ENCODE results near the gene DBT.
"Not testable (repeated sequence)": the region's sequence is repeated elsewhere in the genome, so short reads cannot be mapped to it uniquely, and the experiment has no call there.

DBT gene

GRCh38 chr1:100205593-100205992 is 44.0 kb downstream of the DBT start:
- DNase-seq (ENCODE audit: low spot score in 2 of 2); H3K27me3 ChIP-seq (ENCODE audit: low read depth); H3K4me3 ChIP-seq; in situ Hi-C loops (cut with MboI; ENCODE audit: low sequenced_read_pairs); H3K4me1 ChIP-seq; H3K9me3 ChIP-seq: not testable (repeated sequence)
- peaks cover 30% of the 10 kb centered on the region for H3K36me3 ChIP-seq (replicated peaks)

DNA sequence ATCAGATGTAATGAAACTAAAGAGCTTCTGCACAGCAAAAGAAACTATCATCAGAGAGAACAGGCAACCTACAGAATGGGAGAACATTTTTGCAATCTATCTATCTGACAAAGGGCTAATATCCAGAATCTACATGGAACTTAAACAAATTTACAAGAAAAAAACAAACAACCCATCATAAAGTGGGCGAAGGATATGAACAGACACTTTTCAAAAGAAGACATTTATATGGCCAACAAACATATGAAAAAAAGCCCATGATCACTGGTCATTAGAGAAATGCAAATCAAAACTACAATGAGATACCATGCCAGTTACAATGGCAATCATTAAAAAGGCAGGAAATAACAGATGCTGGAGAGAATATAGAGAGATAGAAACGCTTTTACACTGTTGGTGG is 44.5 kb downstream of the DBT start:
- H3K4me3 ChIP-seq; in situ Hi-C loops (cut with MboI; ENCODE audit: low sequenced_read_pairs); H3K4me1 ChIP-seq; H3K27me3 ChIP-seq (ENCODE audit: low read depth); DNase-seq (ENCODE audit: low spot score in 2 of 2); H3K9me3 ChIP-seq: not testable (repeated sequence)
- peaks cover 30% of the 10 kb centered on the region for H3K36me3 ChIP-seq (replicated peaks)

DNA sequence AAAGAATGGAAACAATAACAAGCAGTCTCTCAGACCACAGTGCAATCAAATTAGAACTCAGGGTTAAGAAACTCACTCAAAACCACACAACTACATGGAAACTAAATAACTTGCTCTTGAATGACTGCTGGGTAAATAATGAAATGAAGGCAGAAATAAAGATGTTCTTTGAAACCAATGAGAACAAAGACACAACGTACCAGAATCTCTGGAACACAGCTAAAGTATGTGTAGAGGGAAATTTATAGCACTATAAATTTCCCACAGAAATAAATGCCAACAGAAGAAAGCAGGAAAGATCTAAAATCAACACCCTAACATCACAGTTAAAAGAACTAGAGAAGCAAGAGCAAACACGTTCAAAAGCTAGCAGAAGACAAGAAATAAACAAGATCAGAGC is 46.9 kb downstream of the DBT start:
- DNase-seq (ENCODE audit: low spot score in 2 of 2); H3K27me3 ChIP-seq (ENCODE audit: low read depth); H3K4me1 ChIP-seq; H3K4me3 ChIP-seq; in situ Hi-C loops (cut with MboI; ENCODE audit: low sequenced_read_pairs); H3K9me3 ChIP-seq: not testable (repeated sequence)
- H3K36me3 ChIP-seq (replicated peaks), result peaks cover 31% of the 10 kb centered on the region

DNA sequence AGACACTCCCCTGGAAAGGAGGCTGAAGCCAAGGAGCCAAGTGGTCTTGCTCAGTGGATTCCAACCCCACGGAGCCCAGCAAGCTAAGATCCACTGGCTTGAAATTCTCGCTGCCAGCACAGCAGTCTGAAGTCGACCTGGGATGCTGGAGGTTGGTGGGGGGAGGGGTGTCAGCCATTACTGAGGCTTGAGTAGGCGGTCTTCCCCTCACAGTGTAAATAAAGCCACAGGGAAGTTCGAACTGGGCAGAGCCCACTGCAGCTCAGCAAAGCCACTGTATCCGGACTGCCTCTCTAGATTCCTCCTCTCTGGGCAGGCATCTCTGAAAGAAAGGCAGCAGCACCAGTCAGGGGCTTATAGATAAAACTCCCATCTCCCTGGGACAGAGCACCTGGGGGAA is 49.6 kb downstream of the DBT start:
- H3K27me3 ChIP-seq (ENCODE audit: low read depth); H3K4me1 ChIP-seq; H3K9me3 ChIP-seq; H3K4me3 ChIP-seq; in situ Hi-C loops (cut with MboI; ENCODE audit: low sequenced_read_pairs); DNase-seq (ENCODE audit: low spot score in 2 of 2): not testable (repeated sequence)
- H3K36me3 ChIP-seq (replicated peaks), result peaks cover 14% of the 10 kb centered on the region

- Histone ChIP-seq H3K27me3 (ENCODE audit: low read depth) (no peaks in the 10 kb centered on the region), H3K9me3 (no peaks in the 10 kb centered on the region), H3K4me3 (no peak overlapping the region), H3K36me3 (replicated peaks) (peaks cover 10% of the 10 kb centered on the region), H3K4me1 (no peaks in the 10 kb centered on the region)
- DNase-seq (ENCODE audit: low spot score in 2 of 2), result no peak
- in situ Hi-C loops (cut with MboI; ENCODE audit: low sequenced_read_pairs), result no loop called here
Measured at GRCh38 chr1:100198596-100198995, 51.0 kb downstream of the DBT start.

GRCh38 chr1:100188617-100189016 is 61.0 kb downstream of the DBT start:
- in situ Hi-C loops (cut with MboI; ENCODE audit: low sequenced_read_pairs), result no loop called here
- peak; percentile 19 to 23 for DNase-seq (ENCODE audit: low spot score in 2 of 2)

GRCh38 chr1:100187912-100188311 is 61.7 kb downstream of the DBT start:
- Histone ChIP-seq H3K4me3 (no peak overlapping the region), H3K36me3 (replicated peaks) (no peaks in the 10 kb centered on the region; the same call in 1 of the 2 replicates), H3K27me3 (ENCODE audit: low read depth) (no peaks in the 10 kb centered on the region), H3K9me3 (no peaks in the 10 kb centered on the region), H3K4me1 (no peaks in the 10 kb centered on the region)
- in situ Hi-C loops (cut with MboI; ENCODE audit: low sequenced_read_pairs), result no loop called here
- DNase-seq (ENCODE audit: low spot score in 2 of 2), result no peak

More at GRCh38 chr1:100188617-100189016, 61.0 kb downstream of the DBT start:
- no peaks in the 10 kb centered on the region for H3K9me3 ChIP-seq
- no peak overlapping the region for H3K4me3 ChIP-seq
- H3K36me3 ChIP-seq (replicated peaks), result no peaks in the 10 kb centered on the region; the same call in 1 of the 2 replicates
- no peaks in the 10 kb centered on the region for H3K4me1 ChIP-seq
- no peaks in the 10 kb centered on the region for H3K27me3 ChIP-seq (ENCODE audit: low read depth)

GRCh38 chr1:100184536-100184935 is 65.1 kb downstream of the DBT start:
- H3K4me3 ChIP-seq, result no peak overlapping the region
- in situ Hi-C loops (cut with MboI; ENCODE audit: low sequenced_read_pairs), result no loop called here

DNA sequence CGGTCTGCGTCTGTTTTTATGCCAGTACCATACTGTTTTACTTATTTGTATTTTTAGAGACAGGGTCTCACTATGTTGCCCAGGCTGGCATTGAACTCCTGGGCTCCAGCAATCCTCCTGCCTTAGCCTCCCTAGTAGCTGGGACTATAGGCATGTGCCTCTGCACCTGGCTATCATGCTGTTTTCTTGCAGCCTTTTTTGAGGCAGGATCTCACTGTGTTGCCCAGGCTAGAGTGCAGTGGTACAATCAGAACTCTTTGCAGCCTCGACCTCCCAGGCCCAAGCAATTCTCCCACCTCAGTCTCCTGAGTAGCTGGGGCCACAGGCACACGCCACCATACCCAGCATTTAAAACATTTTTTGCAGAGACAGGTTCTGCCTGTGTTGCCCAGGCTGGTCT is 66.3 kb downstream of the DBT start:
- Histone ChIP-seq H3K4me3 (no peak overlapping the region), H3K36me3 (replicated peaks) (no peaks in the 10 kb centered on the region; the same call in 1 of the 2 replicates), H3K4me1 (no peaks in the 10 kb centered on the region), H3K9me3 (no peaks in the 10 kb centered on the region), H3K27me3 (ENCODE audit: low read depth) (no peaks in the 10 kb centered on the region)
- DNase-seq (ENCODE audit: low spot score in 2 of 2), result no peak
- in situ Hi-C loops (cut with MboI; ENCODE audit: low sequenced_read_pairs), result no loop called here

More at GRCh38 chr1:100184536-100184935, 65.1 kb downstream of the DBT start:
- DNase-seq (ENCODE audit: low spot score in 2 of 2), result no peak
- no peaks in the 10 kb centered on the region; the same call in 1 of the 2 replicates for H3K36me3 ChIP-seq (replicated peaks)
- H3K9me3 ChIP-seq, result no peaks in the 10 kb centered on the region
- no peaks in the 10 kb centered on the region for H3K4me1 ChIP-seq
- no peaks in the 10 kb centered on the region for H3K27me3 ChIP-seq (ENCODE audit: low read depth)

DNA sequence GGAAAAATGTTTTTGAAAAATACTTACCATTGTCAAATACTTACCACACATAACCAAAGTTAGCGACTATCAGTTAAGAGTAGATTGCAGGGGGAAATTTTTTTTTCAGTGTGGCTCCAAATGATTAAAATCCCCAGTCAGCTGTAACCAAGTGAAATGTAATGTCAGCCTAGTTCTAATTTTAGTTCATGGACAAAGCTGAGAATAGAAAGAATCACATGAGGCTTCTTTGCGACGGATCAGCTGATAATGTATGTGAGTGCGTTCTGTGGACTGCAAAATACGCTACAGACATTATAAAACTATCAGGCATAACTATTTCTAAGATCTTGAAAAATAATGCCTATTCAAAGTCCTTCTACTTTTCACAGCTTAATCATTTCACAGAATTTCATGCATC is 71.5 kb downstream of the DBT start, which contains the start of gene LRRC39:
Gene LRRC39, minus strand, starts transcription at position 166 of the 400 bp plus-strand sequence. CDS start 9,740 bp downstream, outside the sequence.
- H3K4me3 ChIP-seq, result no peak within 1 kb of the TSS
- in situ Hi-C loops (cut with MboI; ENCODE audit: low sequenced_read_pairs), result no loop called here
- no peaks in the 10 kb centered on the region for H3K36me3 ChIP-seq (replicated peaks)
- no peaks in the 10 kb centered on the region for H3K9me3 ChIP-seq
- DNase-seq (ENCODE audit: low spot score in 2 of 2), result no peak
- no peaks in the 10 kb centered on the region; the same call in 1 of the 2 replicates for H3K27me3 ChIP-seq (ENCODE audit: low read depth)
- no peaks in the 10 kb centered on the region for H3K4me1 ChIP-seq

GRCh38 chr1:100177295-100178041 is 72.2 kb downstream of the DBT start:
- Histone ChIP-seq H3K36me3 (replicated peaks) (no peaks in the 10 kb centered on the region), H3K4me1 (no peaks in the 10 kb centered on the region), H3K9me3 (no peaks in the 10 kb centered on the region), H3K4me3 (no peak overlapping the region), H3K27me3 (ENCODE audit: low read depth) (no peaks in the 10 kb centered on the region; the same call in 1 of the 2 replicates)
- DNase-seq (ENCODE audit: low spot score in 2 of 2), result no peak
- in situ Hi-C loops (cut with MboI; ENCODE audit: low sequenced_read_pairs), result no loop called here

GRCh38 chr1:100168051-100168450 is 81.6 kb downstream of the DBT start:
- Histone ChIP-seq H3K4me3 (no peak overlapping the region), H3K9me3 (no peaks in the 10 kb centered on the region), H3K27me3 (ENCODE audit: low read depth) (no peaks in the 10 kb centered on the region), H3K4me1 (no peaks in the 10 kb centered on the region), H3K36me3 (replicated peaks) (no peaks in the 10 kb centered on the region)
- no peak for DNase-seq (ENCODE audit: low spot score in 2 of 2)
- in situ Hi-C loops (cut with MboI; ENCODE audit: low sequenced_read_pairs), result no loop called here

- no peak for DNase-seq (ENCODE audit: low spot score in 2 of 2)
- Histone ChIP-seq H3K4me3 (no peak overlapping the region), H3K27me3 (ENCODE audit: low read depth) (no peaks in the 10 kb centered on the region), H3K36me3 (replicated peaks) (no peaks in the 10 kb centered on the region), H3K4me1 (no peaks in the 10 kb centered on the region), H3K9me3 (no peaks in the 10 kb centered on the region)
- in situ Hi-C loops (cut with MboI; ENCODE audit: low sequenced_read_pairs), result no loop called here
Measured at GRCh38 chr1:100164702-100165101, 84.9 kb downstream of the DBT start.

GRCh38 chr1:100164216-100164615 is 85.4 kb downstream of the DBT start:
- Histone ChIP-seq H3K27me3 (ENCODE audit: low read depth) (no peaks in the 10 kb centered on the region), H3K36me3 (replicated peaks) (no peaks in the 10 kb centered on the region), H3K9me3 (no peaks in the 10 kb centered on the region), H3K4me1 (no peaks in the 10 kb centered on the region), H3K4me3 (no peak overlapping the region)
- DNase-seq (ENCODE audit: low spot score in 2 of 2), result peak in 1 of 2 experiments; percentile 11
- in situ Hi-C loops (cut with MboI; ENCODE audit: low sequenced_read_pairs), result no loop called here
